Heart left ventricle (tissue), 16 donors: Measurements from ENCODE around the gene KNL1. TPM values are rescaled to one million over a fixed set of nuclear protein-coding genes. Genes with fewer than 3 reads are reported as not detected.
"Not testable (repeated sequence)": the region's sequence is repeated elsewhere in the genome, so short reads cannot be mapped to it uniquely, and the experiment has no call there.

Experiments used
- ATAC-seq, 4 donors: fragments of 200-7000 bp; cut with Tn5 transposase; one replicate each; pipeline ENCODE4 v1.9.1; 2020 to 2022; ENCODE audit warnings: moderate library complexity in 4 of 4, mild to moderate bottlenecking in 3 of 4, moderate number of reproducible peaks in 1 of 4
- DNase-seq, 5 donors: peaks; one replicate each; pipeline ENCODE4 v3.0.0-alpha.2; 2020
- H3K27ac ChIP-seq, 12 donors: fragments of 200-600 bp; sonication (generic) in 4 of 12; one replicate each; pipeline versions ENCODE4 v1.5.0 to v1.8.0; 2016 to 2022; ENCODE audit warnings: mild to moderate bottlenecking in 2 of 12
- H3K27me3 ChIP-seq, 9 donors: fragments of 200-600 bp; sonication (generic) in 2 of 9; one replicate each; pipeline versions ENCODE4 v1.5.1 to v1.8.0; 2016 to 2022; ENCODE audit warnings: mild to moderate bottlenecking in 3 of 9
- H3K36me3 ChIP-seq, 9 donors: fragments of 200-600 bp; sonication (generic) in 2 of 9; one replicate each; pipeline versions ENCODE4 v1.5.0 to v1.8.0; 2018 to 2022; ENCODE audit warnings: mild to moderate bottlenecking in 2 of 9
- H3K4me1 ChIP-seq, 12 donors: fragments of 200-600 bp; sonication (generic) in 4 of 12; one replicate each; pipeline versions ENCODE4 v1.5.0 to v1.8.0; 2016 to 2022; ENCODE audit warnings: mild to moderate bottlenecking in 3 of 12
- H3K4me3 ChIP-seq, 12 donors: fragments of 200-600 bp; sonication (generic) in 4 of 12; one replicate each; pipeline versions ENCODE4 v1.5.0 to v1.8.0; 2017 to 2022; ENCODE audit warnings: mild to moderate bottlenecking in 9 of 12, moderate library complexity in 4 of 12
- H3K9me3 ChIP-seq, 12 donors: fragments of 200-600 bp; sonication (generic) in 4 of 12; one replicate each; pipeline versions ENCODE4 v1.5.0 to v1.8.0; 2016 to 2022; ENCODE audit warnings: mild to moderate bottlenecking in 1 of 12
- POLR2A ChIP-seq, 2 donors: fragments of 450-650 bp; IDR thresholded peaks; one replicate each; pipeline ENCODE4 v1.6.1; 2017; ENCODE audit warnings: antibody characterized with exemption in 2 of 2, mild to moderate bottlenecking in 2 of 2, moderate library complexity in 2 of 2
- WGBS, 4 donors: extraction: QIAGEN DNeasy Blood & Tissue Kit in 2 of 4; methylation state at CpG; one replicate each; pipeline versions ENCODE4 v1.1.5 to v1.1.7; 2013 to 2018; 5-methylcytosine and 5-hydroxymethylcytosine counted together
- intact Hi-C, 10 donors: fragments of 100-400 bp; cut with DNase I; formaldehyde crosslinking; loops; one replicate each; pipeline versions ENCODE4 v1.11.1 to v1.14.2; 2022
- polyA plus RNA-seq, 2 donors: library from polyadenylated mRNA; stranded (reverse); fragments of 200-250 nt; gene quantifications; one replicate each; pipeline ENCODE4 v1.2.3, GENCODE V29; 2013
- total RNA-seq, 9 donors: library from RNA; depleted of rRNA in 2 of 9; stranded (reverse); fragments of >200 nt in 2 of 9; fragmentation: NEBNext Ultra II Directional in 3 of 9; extraction: Animal tissue kit (Norgen Biotek cat#: 25700) in 3 of 9; gene quantifications; one replicate each; pipeline versions ENCODE4 v1.1.0 to v1.2.4, GENCODE V29; 2016 to 2023
- TF ChIP-seq, protein P1 (sequence below), 12 donors: fragments of 200-600 bp; sonication (generic) in 4 of 12; IDR thresholded peaks; one replicate each; pipeline versions ENCODE4 v1.5.0 to v1.8.0; 2018 to 2022; ENCODE audit warnings: antibody characterized with exemption in 12 of 12, mild to moderate bottlenecking in 5 of 12
- donor health status: ischemic (EF 13 %, LVEDD 7.1; RV severe dilation, severe dysfunction).
- donor health status: healthy with polysubstance abuse.
- donor health status: DM: no; HTN: yes; CAD: no.
- donor health status: DM: no; HTN: no; CAD: no.
- donor health status: ischemic (EF 25% LVEDD 6.9; RV normal size, moderate dysfunction).
- donor health status: ischemic (EF 25% LVEDD 5.7; RV mildly dilated, moderate dysfunction).
- donor health status: healthy.
- donor health status: DM: yes; HTN: yes; CAD: no.
- donor health status: ischemic (EF 35%, LVEDD 5.7; RV mildly dilated, moderate dysfunction).
- donor health status: nonischemic (EF 11% LVEDD 7.7; RV severe dilation, severe dysfunction).
- donor health status: DM: yes; HTN: yes; CAD: no.
- donor health status: PGD.
- donor health status: ischemic (EF 29% LVEDD 5.4; RV normal size, mild dysfunction).
- donor health status: nonischemic (EF 23%, LVEDD 6.1; RV moderate dilation, normal function).

KNL1 gene
- total and polyA plus RNA-seq, 11 donors = 0.04 to 5.9 (median 0.62) TPM; not detected in 1

DNA sequence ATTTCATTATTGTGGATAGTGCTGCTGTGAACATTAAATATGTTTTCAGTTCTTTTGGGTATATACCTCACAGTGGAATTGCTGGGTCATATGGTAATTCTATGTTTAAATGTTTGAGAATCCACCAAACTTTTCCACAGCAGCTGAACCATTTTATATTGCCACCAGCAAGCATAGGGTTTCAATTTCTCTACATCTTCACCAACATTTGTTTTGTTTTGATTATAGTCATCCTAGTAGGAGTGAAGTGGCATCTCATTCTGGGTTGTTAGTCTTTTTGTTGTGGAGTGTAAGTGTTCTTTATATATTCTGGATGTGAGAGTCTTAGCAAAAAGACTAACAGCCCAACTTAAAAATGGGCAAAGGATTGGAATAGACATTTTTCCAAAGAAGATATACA is 18.9 kb upstream of the KNL1 start:
- ATAC-seq (no peak), DNase-seq (no peak)
- H3K36me3 ChIP-seq = peaks cover 0 to 48% (median 37%) of the 10 kb centered on the region in 9 donors
- peaks cover 0 to 10% (median 7%) of the 10 kb centered on the region in 12 donors for H3K4me1 ChIP-seq
- no peak overlapping the region for H3K4me3 ChIP-seq
- H3K27me3 ChIP-seq = no peaks in the 10 kb centered on the region
- TF ChIP-seq, protein P1, sequence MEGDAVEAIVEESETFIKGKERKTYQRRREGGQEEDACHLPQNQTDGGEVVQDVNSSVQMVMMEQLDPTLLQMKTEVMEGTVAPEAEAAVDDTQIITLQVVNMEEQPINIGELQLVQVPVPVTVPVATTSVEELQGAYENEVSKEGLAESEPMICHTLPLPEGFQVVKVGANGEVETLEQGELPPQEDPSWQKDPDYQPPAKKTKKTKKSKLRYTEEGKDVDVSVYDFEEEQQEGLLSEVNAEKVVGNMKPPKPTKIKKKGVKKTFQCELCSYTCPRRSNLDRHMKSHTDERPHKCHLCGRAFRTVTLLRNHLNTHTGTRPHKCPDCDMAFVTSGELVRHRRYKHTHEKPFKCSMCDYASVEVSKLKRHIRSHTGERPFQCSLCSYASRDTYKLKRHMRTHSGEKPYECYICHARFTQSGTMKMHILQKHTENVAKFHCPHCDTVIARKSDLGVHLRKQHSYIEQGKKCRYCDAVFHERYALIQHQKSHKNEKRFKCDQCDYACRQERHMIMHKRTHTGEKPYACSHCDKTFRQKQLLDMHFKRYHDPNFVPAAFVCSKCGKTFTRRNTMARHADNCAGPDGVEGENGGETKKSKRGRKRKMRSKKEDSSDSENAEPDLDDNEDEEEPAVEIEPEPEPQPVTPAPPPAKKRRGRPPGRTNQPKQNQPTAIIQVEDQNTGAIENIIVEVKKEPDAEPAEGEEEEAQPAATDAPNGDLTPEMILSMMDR (IDR thresholded peaks at IDR 0.05) = no peak
- TF ChIP-seq POLR2A (IDR thresholded peaks at IDR 0.05) = no peak
- intact Hi-C loops = no loop called here
- H3K9me3 ChIP-seq = no peaks in the 10 kb centered on the region
- H3K27ac ChIP-seq = no peak overlapping the region

DNA sequence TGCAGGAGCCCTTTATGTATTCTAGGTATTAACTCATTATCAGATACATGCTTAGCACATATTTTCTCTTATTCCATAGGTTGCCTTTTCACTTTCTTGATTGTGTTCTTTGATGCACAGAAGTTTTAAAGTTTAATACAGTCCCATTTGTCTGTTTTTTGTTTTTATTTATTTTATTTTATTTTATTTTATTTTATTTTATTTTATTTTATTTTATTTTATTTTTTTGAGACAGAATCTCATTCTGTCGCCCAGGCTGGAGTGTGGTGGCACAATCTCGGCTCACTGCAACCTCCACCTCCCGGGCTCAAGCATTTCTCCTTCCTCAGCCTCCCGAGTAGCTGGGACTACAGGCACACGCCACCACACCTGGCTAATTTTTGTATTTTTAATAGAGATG is 17.1 kb upstream of the KNL1 start:
- peaks cover 0 to 41% (median 30%) of the 10 kb centered on the region in 9 donors for H3K36me3 ChIP-seq

GRCh38 chr15:40578892-40579291 is 15.2 kb upstream of the KNL1 start:
- Histone ChIP-seq H3K36me3 (peaks cover 0 to 23% (median 10%) of the 10 kb centered on the region in 9 donors), H3K4me1 (no peaks in the 10 kb centered on the region), H3K27ac (no peak overlapping the region), H3K27me3 (no peaks in the 10 kb centered on the region), H3K4me3 (no peak overlapping the region), H3K9me3 (no peaks in the 10 kb centered on the region)
- ATAC-seq (no peak), DNase-seq (no peak)
- intact Hi-C loops = no loop called here
- WGBS, 4 donors = 77 to 86% (median 78%) methylated on average over 4 of the region's 4 CpGs
- no peak for TF ChIP-seq POLR2A (IDR thresholded peaks at IDR 0.05)
- TF ChIP-seq, protein P1 (IDR thresholded peaks at IDR 0.05) = no peak

More for the DNA sequence above, 17.1 kb upstream of the KNL1 start:
- intact Hi-C loops, H3K27ac ChIP-seq, H3K4me3 ChIP-seq, DNase-seq, ATAC-seq, H3K9me3 ChIP-seq, H3K27me3 ChIP-seq, H3K4me1 ChIP-seq: not testable (repeated sequence)
- WGBS, 4 donors = 94 to 97% (median 97%) methylated on average over 5 of the region's 5 CpGs

DNA sequence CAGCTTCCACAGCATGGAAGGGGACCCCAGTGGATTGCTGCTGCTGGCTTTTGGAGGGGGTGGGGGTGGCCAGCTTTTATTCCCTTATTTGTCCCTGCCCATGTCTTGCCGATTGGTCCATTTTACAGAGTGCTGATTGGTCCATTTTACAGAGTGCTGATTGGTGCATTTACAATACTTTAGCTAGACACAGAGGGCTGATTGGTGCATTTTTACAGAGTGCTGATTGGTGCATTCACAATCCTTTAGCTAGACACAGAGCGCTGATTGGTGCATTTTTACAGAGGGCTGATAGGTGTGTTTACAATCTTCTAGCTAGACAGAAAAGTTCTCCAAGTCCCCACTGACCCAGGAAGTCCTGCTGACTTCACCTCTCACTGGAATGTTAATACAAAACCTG is 12.3 kb upstream of the KNL1 start:
- intact Hi-C loops = not testable (repeated sequence)

DNA sequence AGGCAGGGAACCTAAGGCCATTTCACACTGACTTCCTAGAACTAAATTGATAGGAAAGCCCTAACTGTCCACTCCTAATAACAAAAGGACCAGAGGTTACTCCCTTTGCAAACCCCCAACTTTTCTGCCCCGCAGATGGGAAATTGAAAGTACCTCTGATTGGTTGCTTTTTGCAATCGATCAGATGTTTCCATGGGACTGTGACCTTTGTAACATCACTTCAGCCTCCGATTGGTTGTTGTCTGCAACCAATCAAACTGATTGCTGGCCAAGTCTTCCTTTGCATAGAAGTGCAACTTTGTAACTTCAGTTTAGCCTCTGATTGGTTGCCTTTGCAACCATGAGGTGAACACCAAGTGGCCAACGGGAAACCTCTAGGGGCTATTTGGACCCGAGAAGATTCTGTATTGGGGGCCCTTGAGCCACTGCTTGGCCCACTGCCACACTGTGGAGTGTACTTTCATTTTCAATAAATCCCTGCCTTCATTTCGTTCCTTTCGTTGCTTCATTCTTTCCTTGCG is 11.3 kb upstream of the KNL1 start:
- Histone ChIP-seq H3K27ac (no peak overlapping the region), H3K4me3 (peak overlapping the region in 10 of 12 donors; percentile 12 to 52 (median 40)), H3K9me3 (no peaks in the 10 kb centered on the region), H3K36me3 (no peaks in the 10 kb centered on the region), H3K27me3 (no peaks in the 10 kb centered on the region), H3K4me1 (no peaks in the 10 kb centered on the region)
- intact Hi-C loops = no loop called here
- TF ChIP-seq, protein P1 (IDR thresholded peaks at IDR 0.05) = no peak
- no peak for TF ChIP-seq POLR2A (IDR thresholded peaks at IDR 0.05)
- peak in 1 of 4 donors; percentile 62 for ATAC-seq
- 66 to 80% (median 77%) methylated on average over 8 of the region's 8 CpGs for WGBS, 4 donors
- no peak for DNase-seq

More for the DNA sequence above, 12.3 kb upstream of the KNL1 start:
- not testable (repeated sequence) for H3K4me1 ChIP-seq, H3K27me3 ChIP-seq, H3K4me3 ChIP-seq, H3K9me3 ChIP-seq, DNase-seq, ATAC-seq, H3K27ac ChIP-seq, H3K36me3 ChIP-seq
- 70 to 95% (median 80%) methylated on average over 2 of the region's 2 CpGs for WGBS, 4 donors
